ENCODE measurements around the gene UQCRC2.

UQCRC2 gene

GRCh38 chr16:21959050-21959449 is 5.9 kb downstream of the UQCRC2 start:
- Histone ChIP-seq H3K79me2 (ENCODE audit: insufficient read depth, low read length) (peaks cover 34% of the 10 kb centered on the region), H3K4me2 (ENCODE audit: insufficient read depth, low read length) (no peak overlapping the region), H3K27ac (ENCODE audit: low read length) (no peak overlapping the region), H3K4me3 (ENCODE audit: low read depth in 1 of 2, low read length in 2 of 2) (no peak overlapping the region), H3K36me3 (ENCODE audit: insufficient read depth, low read length) (peaks cover 83% of the 10 kb centered on the region), H3K4me1 (ENCODE audit: insufficient read depth, low read length) (peaks cover 15% of the 10 kb centered on the region), H3K9ac (ENCODE audit: low read depth, low read length) (no peak overlapping the region), H2AFZ (ENCODE audit: low read depth, low read length) (no peak overlapping the region), H3K27me3 (ENCODE audit: insufficient read depth, low read length, poor library complexity) (no peaks in the 10 kb centered on the region), H4K20me1 (ENCODE audit: insufficient read depth, low read length) (peaks cover 12% of the 10 kb centered on the region; the same call in 1 of the 2 replicates), H3K9me3 (ENCODE audit: insufficient read depth, low read length, severe bottlenecking) (no peaks in the 10 kb centered on the region)
- no peak for ATAC-seq (ENCODE audit: insufficient read depth, low read depth)
- TF ChIP-seq EZH2 (IDR thresholded peaks at IDR 0.05; ENCODE audit: borderline replicate concordance, low read depth, low read length, severe bottlenecking): no peak
- TF ChIP-seq CTCF (IDR thresholded peaks at IDR 0.05; ENCODE audit: borderline replicate concordance, extremely low read depth, low read length, poor library complexity, severe bottlenecking): no peak
- no peak for DNase-seq

- Histone ChIP-seq H3K4me3 (ENCODE audit: low read depth in 1 of 2, low read length in 2 of 2) (no peak overlapping the region), H3K27me3 (ENCODE audit: insufficient read depth, low read length, poor library complexity) (no peaks in the 10 kb centered on the region), H3K4me2 (ENCODE audit: insufficient read depth, low read length) (no peak overlapping the region), H3K4me1 (ENCODE audit: insufficient read depth, low read length) (no peaks in the 10 kb centered on the region), H2AFZ (ENCODE audit: low read depth, low read length) (no peak overlapping the region), H3K9me3 (ENCODE audit: insufficient read depth, low read length, severe bottlenecking) (no peaks in the 10 kb centered on the region), H3K36me3 (ENCODE audit: insufficient read depth, low read length) (peaks cover 97% of the 10 kb centered on the region), H3K79me2 (ENCODE audit: insufficient read depth, low read length) (no peaks in the 10 kb centered on the region; the same call in 1 of the 2 replicates), H3K27ac (ENCODE audit: low read length) (no peak overlapping the region), H3K9ac (ENCODE audit: low read depth, low read length) (no peak overlapping the region), H4K20me1 (ENCODE audit: insufficient read depth, low read length) (peaks cover 3% of the 10 kb centered on the region; the same call in 1 of the 2 replicates)
- ATAC-seq (ENCODE audit: insufficient read depth, low read depth): no peak
- TF ChIP-seq EZH2 (IDR thresholded peaks at IDR 0.05; ENCODE audit: borderline replicate concordance, low read depth, low read length, severe bottlenecking) (no peak), CTCF (IDR thresholded peaks at IDR 0.05; ENCODE audit: borderline replicate concordance, extremely low read depth, low read length, poor library complexity, severe bottlenecking) (no peak)
- no peak for DNase-seq
These were observed 9.3 kb downstream of the UQCRC2 start for GRCh38 chr16:21962475-21962874.

GRCh38 chr16:21963887-21964286 is 10.7 kb downstream of the UQCRC2 start:
- Histone ChIP-seq H3K9ac (ENCODE audit: low read depth, low read length) (no peak overlapping the region), H2AFZ (ENCODE audit: low read depth, low read length) (no peak overlapping the region), H3K79me2 (ENCODE audit: insufficient read depth, low read length) (no peaks in the 10 kb centered on the region), H3K36me3 (ENCODE audit: insufficient read depth, low read length) (peaks cover 97% of the 10 kb centered on the region), H3K4me3 (ENCODE audit: low read depth in 1 of 2, low read length in 2 of 2) (no peak overlapping the region), H4K20me1 (ENCODE audit: insufficient read depth, low read length) (no peaks in the 10 kb centered on the region; the same call in 1 of the 2 replicates), H3K4me2 (ENCODE audit: insufficient read depth, low read length) (no peak overlapping the region), H3K4me1 (ENCODE audit: insufficient read depth, low read length) (no peaks in the 10 kb centered on the region), H3K27ac (ENCODE audit: low read length) (no peak overlapping the region), H3K27me3 (ENCODE audit: insufficient read depth, low read length, poor library complexity) (no peaks in the 10 kb centered on the region), H3K9me3 (ENCODE audit: insufficient read depth, low read length, severe bottlenecking) (no peaks in the 10 kb centered on the region)
- ATAC-seq (ENCODE audit: insufficient read depth, low read depth) (no peak), DNase-seq (no peak)
- no peak for TF ChIP-seq EZH2 (IDR thresholded peaks at IDR 0.05; ENCODE audit: borderline replicate concordance, low read depth, low read length, severe bottlenecking)
- TF ChIP-seq CTCF (IDR thresholded peaks at IDR 0.05; ENCODE audit: borderline replicate concordance, extremely low read depth, low read length, poor library complexity, severe bottlenecking): no peak

GRCh38 chr16:21964353-21964752 is 11.2 kb downstream of the UQCRC2 start:
- Histone ChIP-seq H3K4me2 (ENCODE audit: insufficient read depth, low read length) (no peak overlapping the region), H3K36me3 (ENCODE audit: insufficient read depth, low read length) (peaks cover 97% of the 10 kb centered on the region), H3K27me3 (ENCODE audit: insufficient read depth, low read length, poor library complexity) (no peaks in the 10 kb centered on the region), H3K9me3 (ENCODE audit: insufficient read depth, low read length, severe bottlenecking) (no peaks in the 10 kb centered on the region), H3K4me1 (ENCODE audit: insufficient read depth, low read length) (no peaks in the 10 kb centered on the region), H3K27ac (ENCODE audit: low read length) (no peak overlapping the region), H3K79me2 (ENCODE audit: insufficient read depth, low read length) (no peaks in the 10 kb centered on the region), H4K20me1 (ENCODE audit: insufficient read depth, low read length) (no peaks in the 10 kb centered on the region; the same call in 1 of the 2 replicates), H3K4me3 (ENCODE audit: low read depth in 1 of 2, low read length in 2 of 2) (no peak overlapping the region), H3K9ac (ENCODE audit: low read depth, low read length) (no peak overlapping the region), H2AFZ (ENCODE audit: low read depth, low read length) (no peak overlapping the region)
- DNase-seq: no peak
- TF ChIP-seq CTCF (IDR thresholded peaks at IDR 0.05; ENCODE audit: borderline replicate concordance, extremely low read depth, low read length, poor library complexity, severe bottlenecking) (no peak), EZH2 (IDR thresholded peaks at IDR 0.05; ENCODE audit: borderline replicate concordance, low read depth, low read length, severe bottlenecking) (no peak)
- ATAC-seq (ENCODE audit: insufficient read depth, low read depth): no peak
